WTC11 (cell line): Measurements from ENCODE around the gene PPP1CA. TPM values are rescaled to one million over a fixed set of nuclear protein-coding genes. Genes with fewer than 3 reads are reported as not detected.

Experiments
- ATAC-seq: fragments of 200-7000 bp; cut with Tn5 transposase; 2 replicates; pipeline ENCODE4 v1.10.0; 2021; ENCODE audit warnings: mild to moderate bottlenecking, moderate library complexity
- CTCF ChIA-PET: fragments of 300-600 bp; sonication (Branson Sonifier 250); formaldehyde crosslinking; loops from one replicate; lab custom pipeline; 2021; ENCODE audit warnings: antibody characterized with exemption; lab: Charles Lee
- POLR2A ChIA-PET: fragments of 350-600 bp; sonication (Branson Sonifier 250); formaldehyde crosslinking; loops from one replicate; lab custom pipeline; 2021; ENCODE audit warnings: antibody characterized with exemption; lab: Charles Lee
- DNase-seq: peaks from one replicate; pipeline ENCODE4 v3.0.0; 2021; ENCODE audit warnings: low spot score
- H3K27ac Mint-ChIP-seq: 2 replicates; pipeline ENCODE4 v1.8.0; 2021; ENCODE audit warnings: mixed read lengths
- H3K27me3 Mint-ChIP-seq: 2 replicates; pipeline ENCODE4 v1.8.0; 2021; ENCODE audit warnings: low read depth, mild to moderate bottlenecking, moderate library complexity, mixed read lengths
- H3K36me3 Mint-ChIP-seq: 2 replicates; pipeline ENCODE4 v1.8.0; 2021; ENCODE audit warnings: mixed read lengths
- H3K4me1 Mint-ChIP-seq: 2 replicates; pipeline ENCODE4 v1.8.0; 2022; ENCODE audit warnings: mixed read lengths
- H3K4me3 Mint-ChIP-seq: 2 replicates; pipeline ENCODE4 v1.8.0; 2021; ENCODE audit warnings: mild to moderate bottlenecking, moderate library complexity, mixed read lengths
- H3K9me3 Mint-ChIP-seq: 2 replicates; pipeline ENCODE4 v1.8.0; 2021; ENCODE audit warnings: mixed read lengths
- ARID4B ChIP-seq: sonication (generic); formaldehyde crosslinking; IDR thresholded peaks from 2 replicates; pipeline ENCODE4 v1.8.0; 2023; ENCODE audit warnings: missing genetic modification reagents, mild to moderate bottlenecking, borderline replicate concordance
- ATF1 ChIP-seq: sonication (generic); formaldehyde crosslinking; IDR thresholded peaks from 2 replicates; pipeline ENCODE4 v1.8.1; 2023; ENCODE audit warnings: mild to moderate bottlenecking, moderate library complexity, missing genetic modification reagents
- ELF4 ChIP-seq: sonication (generic); formaldehyde crosslinking; IDR thresholded peaks from 2 replicates; pipeline ENCODE4 v1.8.1; 2022; ENCODE audit warnings: low read depth, mild to moderate bottlenecking, moderate library complexity, missing genetic modification reagents
- EMX1 ChIP-seq: fragments of 250-450 bp; sonication (Bioruptor Pico); IDR thresholded peaks from 2 replicates; pipeline ENCODE4 v1.8.0; 2021; ENCODE audit warnings: mild to moderate bottlenecking
- ERG ChIP-seq: fragments of 250-450 bp; sonication (Bioruptor Pico); IDR thresholded peaks from 2 replicates; pipeline ENCODE4 v1.8.0; 2021; ENCODE audit warnings: mild to moderate bottlenecking
- ESRRA ChIP-seq: sonication (generic); formaldehyde crosslinking; IDR thresholded peaks from 2 replicates; pipeline ENCODE4 v1.8.1; 2022; ENCODE audit warnings: mild to moderate bottlenecking, missing genetic modification reagents, borderline replicate concordance
- HMGA2 ChIP-seq: fragments of 250-450 bp; sonication (Bioruptor Pico); IDR thresholded peaks from 2 replicates; pipeline ENCODE4 v1.4.0; 2021; ENCODE audit warnings: mild to moderate bottlenecking, moderate library complexity
- KAT7 ChIP-seq: sonication (generic); formaldehyde crosslinking; IDR thresholded peaks from 2 replicates; pipeline ENCODE4 v1.8.1; 2023; ENCODE audit warnings: missing genetic modification reagents, mild to moderate bottlenecking, borderline replicate concordance
- TCF7 ChIP-seq: sonication (generic); formaldehyde crosslinking; IDR thresholded peaks from 2 replicates; pipeline ENCODE4 v1.8.0; 2022; ENCODE audit warnings: mild to moderate bottlenecking, low read depth, missing genetic modification reagents, moderate library complexity
- TP53 ChIP-seq: sonication (generic); formaldehyde crosslinking; IDR thresholded peaks from 2 replicates; pipeline ENCODE4 v1.8.1; 2023; ENCODE audit warnings: mild to moderate bottlenecking, missing genetic modification reagents
- USF2 ChIP-seq: sonication (generic); formaldehyde crosslinking; IDR thresholded peaks from 2 replicates; pipeline ENCODE4 v1.8.1; 2023; ENCODE audit warnings: mild to moderate bottlenecking, missing genetic modification reagents, moderate library complexity
- ZNF121 ChIP-seq: sonication (generic); formaldehyde crosslinking; IDR thresholded peaks from 2 replicates; pipeline ENCODE4 v1.8.0; 2023; ENCODE audit warnings: missing genetic modification reagents
- total RNA-seq: library from RNA; stranded (reverse); gene quantifications from 3 replicates; pipeline ENCODE4 v1.2.3, GENCODE V29; 2021
- TF ChIP-seq, protein P1 (sequence below): sonication (generic); formaldehyde crosslinking; IDR thresholded peaks from 2 replicates; pipeline ENCODE4 v1.8.0; 2022; ENCODE audit warnings: mild to moderate bottlenecking, missing genetic modification reagents
- TF ChIP-seq, protein P2 (sequence below): sonication (generic); formaldehyde crosslinking; IDR thresholded peaks from 2 replicates; pipeline ENCODE4 v1.8.1; 2022; ENCODE audit warnings: mild to moderate bottlenecking, moderate library complexity, missing genetic modification reagents

Gene PPP1CA
- total RNA-seq, 1 experiment from 2014 or later, result 220 TPM

DNA sequence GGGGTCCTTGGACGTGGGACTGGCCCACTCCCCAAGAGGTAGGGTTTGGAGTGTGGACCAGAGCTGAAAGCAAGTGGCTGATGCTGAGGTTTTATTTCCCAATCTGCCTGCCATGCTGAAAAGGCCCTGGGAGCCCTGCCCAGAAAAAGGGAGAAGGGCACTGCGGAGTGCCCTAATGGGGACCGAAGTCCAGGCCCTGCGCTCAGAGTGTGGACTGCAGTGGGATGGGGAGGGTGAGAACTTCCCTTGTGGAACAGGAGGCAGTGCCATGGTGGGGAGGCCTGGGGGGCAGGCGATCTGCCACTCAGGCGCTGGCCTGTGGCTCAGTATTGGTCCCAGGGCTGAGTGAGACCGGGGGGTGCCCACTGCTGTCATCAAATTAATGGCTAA, 46.6 kb upstream of the PPP1CA start:
- no peaks in the 10 kb centered on the region for H3K9me3 Mint-ChIP-seq
- ChIA-PET CTCF (interaction anchor here (1.0 to 1.1 kb wide), 2 partner anchors 47 to 131 kb away, joined by 5 to 6 read pairs; partner anchors contain the start of gene PPP1CA), POLR2A (no interaction called here)
- H3K27ac Mint-ChIP-seq, result no peak overlapping the region
- no peaks in the 10 kb centered on the region for H3K36me3 Mint-ChIP-seq
- ATAC-seq (no peak), DNase-seq (no peak)
- TF ChIP-seq EMX1 (CRISPR knock-in tag) (no peak), ATF1 (CRISPR knock-in tag) (no peak), TCF7 (no peak), ESRRA (CRISPR knock-in tag) (no peak), KAT7 (CRISPR knock-in tag) (no peak), ELF4 (no peak), ARID4B (CRISPR knock-in tag) (no peak), ERG (CRISPR knock-in tag) (no peak), USF2 (CRISPR knock-in tag) (no peak), HMGA2 (no peak)
- TF ChIP-seq, protein P1, sequence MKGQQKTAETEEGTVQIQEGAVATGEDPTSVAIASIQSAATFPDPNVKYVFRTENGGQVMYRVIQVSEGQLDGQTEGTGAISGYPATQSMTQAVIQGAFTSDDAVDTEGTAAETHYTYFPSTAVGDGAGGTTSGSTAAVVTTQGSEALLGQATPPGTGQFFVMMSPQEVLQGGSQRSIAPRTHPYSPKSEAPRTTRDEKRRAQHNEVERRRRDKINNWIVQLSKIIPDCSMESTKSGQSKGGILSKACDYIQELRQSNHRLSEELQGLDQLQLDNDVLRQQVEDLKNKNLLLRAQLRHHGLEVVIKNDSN, result no peak
- 0 out of 2 replicates have a peak, but pooled peaks cover 3% of the 10 kb centered on the region for H3K4me1 Mint-ChIP-seq
- H3K27me3 Mint-ChIP-seq, result peaks cover 10% of the 10 kb centered on the region
- H3K4me3 Mint-ChIP-seq, result no peak overlapping the region

DNA sequence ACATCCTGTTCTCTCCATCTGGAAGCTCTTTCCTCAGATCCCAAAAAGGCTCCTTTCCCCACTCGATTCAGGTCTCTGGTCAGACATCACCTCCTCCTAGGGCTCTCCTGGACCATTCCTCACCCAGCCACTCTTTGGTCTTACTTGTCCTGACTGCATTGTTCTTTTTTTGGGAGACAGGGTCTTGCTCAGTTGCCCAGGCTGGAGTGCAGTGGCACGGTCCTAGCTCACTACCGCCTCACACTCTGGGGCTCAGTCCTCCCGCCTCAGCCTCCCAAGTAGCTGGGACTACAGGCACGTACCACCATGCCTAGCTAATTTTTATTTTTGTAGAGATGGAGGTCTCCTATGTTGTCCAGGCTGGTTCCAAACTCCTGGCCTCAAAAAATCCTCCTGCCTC, 43.9 kb upstream of the PPP1CA start:
- POLR2A ChIA-PET, result no interaction called here
- H3K9me3 Mint-ChIP-seq, result no peaks in the 10 kb centered on the region
- 0 out of 2 replicates have a peak, but pooled peaks cover 3% of the 10 kb centered on the region for H3K4me1 Mint-ChIP-seq
- peaks cover 10% of the 10 kb centered on the region for H3K27me3 Mint-ChIP-seq
- CTCF ChIA-PET, result no interaction called here
- H3K36me3 Mint-ChIP-seq, result no peaks in the 10 kb centered on the region
- TF ChIP-seq TP53 (CRISPR knock-in tag) (no peak), ZNF121 (CRISPR knock-in tag) (peak; percentile 93)
- no peak overlapping the region for H3K27ac Mint-ChIP-seq
- no peak for DNase-seq
- peak overlapping the region; percentile 77 for H3K4me3 Mint-ChIP-seq
- no peak for ATAC-seq

DNA sequence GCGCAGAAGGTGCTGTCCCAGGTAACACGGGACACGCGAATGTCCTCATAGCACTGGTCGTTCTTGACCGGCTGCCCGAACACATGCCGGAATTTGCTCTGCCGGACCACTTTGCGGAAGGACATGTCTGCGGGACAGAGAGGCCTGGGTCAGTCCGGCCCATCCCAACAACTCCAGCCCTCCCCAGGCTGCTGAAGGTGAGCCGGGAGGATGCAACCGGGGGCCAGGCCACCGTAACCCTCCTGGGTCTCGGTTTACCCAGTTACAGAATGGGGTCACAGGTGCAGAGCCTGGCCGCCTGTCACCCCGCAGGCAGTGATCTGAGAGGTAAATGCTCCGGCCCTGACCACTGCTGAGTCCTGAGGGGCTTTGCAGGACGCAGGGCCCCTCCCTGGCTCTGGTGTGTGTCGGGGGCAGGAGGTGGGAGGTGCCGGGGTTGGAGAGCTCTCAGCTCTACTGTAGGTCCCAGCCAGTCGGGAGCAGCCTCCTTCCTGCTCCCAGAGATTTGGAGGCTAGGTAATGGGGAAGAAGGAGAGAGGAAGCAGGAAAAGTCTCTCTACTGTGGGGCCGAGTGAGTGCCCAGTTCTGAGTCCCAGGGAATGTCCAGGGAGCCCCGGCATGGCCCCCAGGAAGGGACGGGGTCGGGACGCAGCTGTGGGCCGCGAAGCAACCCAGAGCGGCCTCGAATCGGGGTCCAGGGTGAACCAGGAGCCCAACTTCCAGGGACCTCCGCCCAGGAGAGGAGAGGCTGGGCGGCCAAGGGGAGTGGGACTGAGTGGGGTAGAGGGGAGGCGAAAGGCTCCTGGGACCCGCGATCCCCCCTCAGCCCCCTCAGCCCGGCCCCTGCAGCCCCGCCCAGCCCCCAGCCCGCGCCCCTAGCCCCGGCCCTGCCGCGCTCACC, 41.1 kb upstream of the PPP1CA start:
- TF ChIP-seq, protein P2, sequence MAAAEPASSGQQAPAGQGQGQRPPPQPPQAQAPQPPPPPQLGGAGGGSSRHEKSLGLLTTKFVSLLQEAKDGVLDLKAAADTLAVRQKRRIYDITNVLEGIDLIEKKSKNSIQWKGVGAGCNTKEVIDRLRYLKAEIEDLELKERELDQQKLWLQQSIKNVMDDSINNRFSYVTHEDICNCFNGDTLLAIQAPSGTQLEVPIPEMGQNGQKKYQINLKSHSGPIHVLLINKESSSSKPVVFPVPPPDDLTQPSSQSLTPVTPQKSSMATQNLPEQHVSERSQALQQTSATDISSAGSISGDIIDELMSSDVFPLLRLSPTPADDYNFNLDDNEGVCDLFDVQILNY (CRISPR knock-in tag), result no peak
- TF ChIP-seq KAT7 (CRISPR knock-in tag), result 0 out of 2 replicates have a peak, but pooled peaks have one; percentile 3
- peaks cover 10% of the 10 kb centered on the region for H3K4me1 Mint-ChIP-seq
- peak overlapping the region; percentile 89 for H3K27ac Mint-ChIP-seq
- ChIA-PET POLR2A (interaction anchor here (0.6 to 1.7 kb wide), 3 partner anchors 26 to 156 kb away, joined by 3 to 5 read pairs (median 4); partner anchors contain the start of gene CARNS1), CTCF (interaction anchor here (0.6 to 1.3 kb wide), 4 partner anchors 41 to 171 kb away, joined by 3 to 9 read pairs (median 4); partner anchors contain the start of gene PPP1CA)
- H3K9me3 Mint-ChIP-seq, result no peaks in the 10 kb centered on the region
- no peaks in the 10 kb centered on the region for H3K36me3 Mint-ChIP-seq
- H3K27me3 Mint-ChIP-seq, result peaks cover 8% of the 10 kb centered on the region
- H3K4me3 Mint-ChIP-seq, result peak overlapping the region; percentile 90
- peak; percentile 21 for ATAC-seq
- DNase-seq, result no peak
